Measurements from ENCODE around the gene HBP1.
"Not testable (repeated sequence)": the region's sequence is repeated elsewhere in the genome, so short reads cannot be mapped to it uniquely, and the experiment has no call there.

The HBP1 gene

GRCh38 chr7:107232568-107233090, 63.8 kb downstream of the HBP1 start:
- no peak for DNase-seq

- DNase-seq, result no peak
These were observed 64.4 kb downstream of the HBP1 start for GRCh38 chr7:107233174-107233573.

GRCh38 chr7:107233981-107234380, 65.2 kb downstream of the HBP1 start:
- DNase-seq, result no peak

GRCh38 chr7:107234436-107234835, 65.6 kb downstream of the HBP1 start:
- DNase-seq, result no peak

GRCh38 chr7:107236862-107237261, 68.1 kb downstream of the HBP1 start:
- DNase-seq, result no peak

GRCh38 chr7:107237451-107237850, 68.6 kb downstream of the HBP1 start:
- no peak for DNase-seq

GRCh38 chr7:107242267-107242666, 73.5 kb downstream of the HBP1 start:
- DNase-seq, result no peak

GRCh38 chr7:107244613-107245012, 75.8 kb downstream of the HBP1 start:
- DNase-seq, result no peak

GRCh38 chr7:107246836-107247235, 78.0 kb downstream of the HBP1 start:
- not testable (repeated sequence) for DNase-seq

- no peak for DNase-seq
These were observed 79.9 kb downstream of the HBP1 start for GRCh38 chr7:107248551-107249316.

- DNase-seq, result no peak
These were observed 83.2 kb downstream of the HBP1 start for GRCh38 chr7:107251963-107252362.
